Psoas muscle (tissue), 8 donors: Measurements from ENCODE around the gene SEC11A. TPM values are rescaled to one million over a fixed set of nuclear protein-coding genes. Genes with fewer than 3 reads are reported as not detected.
A peak's percentile ranks its signal among the peaks of the same experiment; 100 is the strongest.

Experiments
- ATAC-seq, 4 donors: fragments of 200-7000 bp; cut with Tn5 transposase; one replicate each; pipeline ENCODE4 v1.9.1; 2020; ENCODE audit warnings: moderate library complexity in 3 of 4, mild to moderate bottlenecking in 2 of 4
- DNase-seq, 2 donors: peaks; one replicate each; pipeline ENCODE4 v3.0.0-alpha.2; 2020
- H3K27ac ChIP-seq: fragments of 200-600 bp; one replicate; pipeline ENCODE4 v1.8.0; 2022
- H3K27me3 ChIP-seq, 3 donors: fragments of 200-600 bp in 1 of 3; one replicate each; pipeline versions ENCODE4 v1.6.1 to v1.8.0; 2013 to 2022; ENCODE audit warnings: low read length in 2 of 3, mild to moderate bottlenecking in 2 of 3, moderate library complexity in 1 of 3; ENCODE audit not compliant: insufficient read depth in 3 of 3
- H3K36me3 ChIP-seq, 2 donors: fragments of 200-600 bp in 1 of 2; one replicate each; pipeline versions ENCODE4 v1.6.1 to v1.8.0; 2013 to 2022; ENCODE audit warnings: low read depth in 1 of 2, mild to moderate bottlenecking in 1 of 2, moderate library complexity in 1 of 2; ENCODE audit not compliant: insufficient read depth in 1 of 2
- H3K4me1 ChIP-seq: fragments of 200-600 bp; one replicate; pipeline ENCODE4 v1.8.0; 2022
- H3K4me3 ChIP-seq: fragments of 200-600 bp; one replicate; pipeline ENCODE4 v1.8.0; 2022; ENCODE audit warnings: mild to moderate bottlenecking
- H3K9me3 ChIP-seq: fragments of 200-600 bp; one replicate; pipeline ENCODE4 v1.8.0; 2022
- WGBS, 3 donors: extraction: QIAGEN DNeasy Blood & Tissue Kit; methylation state at CpG; one replicate each; pipeline versions ENCODE4 v1.1.6 to v1.1.7; 2013; 5-methylcytosine and 5-hydroxymethylcytosine counted together
- intact Hi-C, 2 donors: fragments of 100-400 bp; cut with DNase I; formaldehyde crosslinking; loops; one replicate each; pipeline versions ENCODE4 v1.11.0 to v1.14.2; 2022
- polyA plus RNA-seq, 3 donors: library from polyadenylated mRNA; stranded (reverse); fragments of 200-250 nt; gene quantifications; one replicate each; pipeline ENCODE4 v1.2.3, GENCODE V29; 2013
- total RNA-seq, 4 donors: library from RNA; stranded (reverse); fragmentation: NEBNext Ultra II Directional in 2 of 4; extraction: Animal tissue kit (Norgen Biotek cat#: 25700) in 2 of 4; gene quantifications; one replicate each; pipeline versions ENCODE4 v1.2.1 to v1.2.4, GENCODE V29; 2021 to 2023
- TF ChIP-seq, protein P1 (sequence below): fragments of 200-600 bp; IDR thresholded peaks from one replicate; pipeline ENCODE4 v1.8.0; 2022; ENCODE audit warnings: antibody characterized with exemption
- donor health status: healthy with polysubstance abuse.
- donor health status: DM: no; HTN: no; CAD: no; lungs with moderate emphysema.
- donor health status: Bipolar disorder and iron deficiency.
- donor health status: healthy.
- donor health status: DM: yes; HTN: yes; CAD: no.
- donor health status: DM: no; HTN: no; CAD: no.
- donor health status: DM: no; HTN: no; CAD: no.
- donor health status: DM: yes; HTN: yes; CAD: no.

Gene SEC11A
- total and polyA plus RNA-seq, 7 donors = 80.7 to 237 (median 106) TPM

DNA sequence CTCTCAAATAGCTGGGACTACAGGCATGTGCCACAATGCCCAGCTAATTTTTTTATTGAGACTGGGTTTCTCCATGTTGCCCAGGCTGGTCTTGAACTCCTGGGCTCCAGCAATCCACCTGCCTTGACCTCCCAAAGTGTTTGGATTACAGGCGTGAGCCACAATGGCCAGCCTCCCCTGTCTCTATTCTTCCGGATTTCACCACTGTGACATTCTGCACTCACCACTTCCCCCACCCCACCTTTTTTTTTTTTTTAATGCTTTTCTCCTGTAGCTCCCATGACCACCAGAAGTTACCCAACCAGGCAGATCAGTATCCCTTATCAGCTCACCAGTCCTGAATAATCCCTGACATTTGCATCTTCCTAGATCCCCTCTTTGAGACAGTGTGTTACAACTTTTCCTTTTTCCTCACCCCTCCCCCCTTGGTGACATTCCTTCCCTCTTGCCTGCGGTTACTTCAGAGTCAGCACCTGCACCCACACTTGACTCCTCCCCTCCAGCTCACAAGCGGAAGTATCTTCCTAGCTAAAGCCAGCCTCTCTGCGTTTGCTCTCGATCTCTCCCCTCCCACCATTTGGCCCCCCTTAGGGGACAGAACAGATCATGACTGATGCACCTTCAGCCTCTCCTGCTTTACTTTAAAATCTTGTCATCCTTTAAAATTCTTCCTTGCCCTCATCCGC, 19.0 kb upstream of the SEC11A start:
- Histone ChIP-seq H3K4me1 (no peaks in the 10 kb centered on the region), H3K4me3 (no peak overlapping the region), H3K9me3 (no peaks in the 10 kb centered on the region), H3K27me3 (no peaks in the 10 kb centered on the region), H3K36me3 (peaks cover 0 to 6% of the 10 kb centered on the region in 2 donors), H3K27ac (no peak overlapping the region)
- intact Hi-C loops = no loop called here
- peak in 2 of 4 donors; percentile 30 to 35 for ATAC-seq
- 71 to 75% (median 75%) methylated on average over 7 of the region's 7 CpGs for WGBS, 3 donors
- no peak for DNase-seq
- TF ChIP-seq, protein P1, sequence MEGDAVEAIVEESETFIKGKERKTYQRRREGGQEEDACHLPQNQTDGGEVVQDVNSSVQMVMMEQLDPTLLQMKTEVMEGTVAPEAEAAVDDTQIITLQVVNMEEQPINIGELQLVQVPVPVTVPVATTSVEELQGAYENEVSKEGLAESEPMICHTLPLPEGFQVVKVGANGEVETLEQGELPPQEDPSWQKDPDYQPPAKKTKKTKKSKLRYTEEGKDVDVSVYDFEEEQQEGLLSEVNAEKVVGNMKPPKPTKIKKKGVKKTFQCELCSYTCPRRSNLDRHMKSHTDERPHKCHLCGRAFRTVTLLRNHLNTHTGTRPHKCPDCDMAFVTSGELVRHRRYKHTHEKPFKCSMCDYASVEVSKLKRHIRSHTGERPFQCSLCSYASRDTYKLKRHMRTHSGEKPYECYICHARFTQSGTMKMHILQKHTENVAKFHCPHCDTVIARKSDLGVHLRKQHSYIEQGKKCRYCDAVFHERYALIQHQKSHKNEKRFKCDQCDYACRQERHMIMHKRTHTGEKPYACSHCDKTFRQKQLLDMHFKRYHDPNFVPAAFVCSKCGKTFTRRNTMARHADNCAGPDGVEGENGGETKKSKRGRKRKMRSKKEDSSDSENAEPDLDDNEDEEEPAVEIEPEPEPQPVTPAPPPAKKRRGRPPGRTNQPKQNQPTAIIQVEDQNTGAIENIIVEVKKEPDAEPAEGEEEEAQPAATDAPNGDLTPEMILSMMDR = no peak

DNA sequence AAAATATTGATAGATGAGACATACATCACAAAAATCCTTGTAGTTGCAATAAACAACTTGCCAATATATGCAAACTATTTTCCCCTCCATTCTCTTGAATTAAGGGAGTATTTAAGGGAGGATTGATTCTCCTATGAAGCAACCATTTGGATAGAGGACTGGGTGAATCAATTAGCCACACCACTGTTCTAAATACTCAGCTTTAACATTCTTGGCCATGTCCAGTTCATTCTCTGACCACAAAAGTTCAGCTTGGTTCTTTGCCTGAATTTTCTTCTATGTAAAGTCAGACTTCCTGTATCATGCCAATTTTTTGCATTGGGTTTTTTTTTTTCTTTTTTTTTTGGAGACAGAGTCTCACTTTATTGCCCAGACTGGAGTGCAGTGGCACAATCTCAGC, 15.8 kb upstream of the SEC11A start:
- intact Hi-C loops = no loop called here
- no peaks in the 10 kb centered on the region for H3K9me3 ChIP-seq
- H3K27me3 ChIP-seq = no peaks in the 10 kb centered on the region
- H3K4me3 ChIP-seq = no peak overlapping the region
- ATAC-seq = no peak
- H3K27ac ChIP-seq = no peak overlapping the region
- peaks cover 0 to 6% of the 10 kb centered on the region in 2 donors for H3K36me3 ChIP-seq
- TF ChIP-seq, protein P1 = no peak
- H3K4me1 ChIP-seq = no peaks in the 10 kb centered on the region
- no peak for DNase-seq

DNA sequence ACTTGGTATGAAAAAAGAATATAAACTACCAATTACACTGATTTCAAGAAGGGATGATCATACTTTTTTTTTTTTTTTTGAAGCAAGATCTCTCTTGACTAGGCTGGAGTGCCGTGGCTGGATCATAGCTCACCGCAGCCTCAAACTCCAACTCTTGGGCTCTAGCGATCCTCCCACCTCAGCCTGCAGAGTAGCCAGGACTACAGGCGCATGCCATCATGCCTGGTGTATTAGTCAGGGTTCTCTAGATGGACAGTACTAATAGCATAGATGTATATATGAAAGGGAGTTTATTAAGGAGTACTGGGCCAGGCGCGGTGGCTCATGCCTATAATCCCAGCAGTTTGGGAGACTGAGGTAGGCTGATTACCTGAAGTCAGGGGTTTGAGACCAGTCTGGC, 11.5 kb upstream of the SEC11A start:
- 95 to 99% (median 97%) methylated on average over 6 of the region's 6 CpGs for WGBS, 3 donors
- Histone ChIP-seq H3K4me1 (no peaks in the 10 kb centered on the region), H3K4me3 (no peak overlapping the region), H3K27ac (no peak overlapping the region), H3K36me3 (no peaks in the 10 kb centered on the region), H3K27me3 (no peaks in the 10 kb centered on the region), H3K9me3 (no peaks in the 10 kb centered on the region)
- intact Hi-C loops = no loop called here
- ATAC-seq (no peak), DNase-seq (no peak)
- TF ChIP-seq, protein P1 = no peak

DNA sequence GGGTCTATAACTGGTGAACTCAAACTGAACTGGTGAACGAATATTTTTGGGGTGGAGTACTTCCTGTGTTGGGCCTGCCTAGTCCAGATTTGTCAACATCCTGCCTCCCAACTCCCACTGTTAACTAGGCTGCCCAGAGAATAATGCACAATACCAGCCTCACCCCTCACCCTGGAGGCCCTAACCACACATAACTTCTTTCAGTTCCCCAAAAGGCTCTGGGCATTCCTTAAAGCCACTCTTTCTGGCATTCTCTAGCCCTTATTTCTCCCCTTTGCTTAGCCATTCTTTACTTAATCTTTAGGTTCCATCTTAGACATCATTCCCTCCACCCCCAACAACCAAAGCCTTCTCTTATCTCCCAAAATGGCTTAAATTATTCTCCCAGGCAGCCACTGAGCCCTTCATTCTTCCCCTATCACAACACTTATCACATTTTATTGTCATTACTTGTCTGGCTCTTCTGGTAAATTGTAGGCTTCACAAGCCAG, 9.1 kb upstream of the SEC11A start:
- H3K27ac ChIP-seq = peak overlapping the region; percentile 8
- H3K27me3 ChIP-seq = no peaks in the 10 kb centered on the region
- intact Hi-C loops = no loop called here
- H3K9me3 ChIP-seq = no peaks in the 10 kb centered on the region
- H3K4me3 ChIP-seq = no peak overlapping the region
- no peaks in the 10 kb centered on the region for H3K4me1 ChIP-seq
- TF ChIP-seq, protein P1 = no peak
- DNase-seq (no peak), ATAC-seq (peak in 2 of 4 donors; percentile 48 to 60)
- no peaks in the 10 kb centered on the region for H3K36me3 ChIP-seq
- WGBS, 3 donors = 37 to 48% (median 42%) methylated on average over 1 of the region's 1 CpG

DNA sequence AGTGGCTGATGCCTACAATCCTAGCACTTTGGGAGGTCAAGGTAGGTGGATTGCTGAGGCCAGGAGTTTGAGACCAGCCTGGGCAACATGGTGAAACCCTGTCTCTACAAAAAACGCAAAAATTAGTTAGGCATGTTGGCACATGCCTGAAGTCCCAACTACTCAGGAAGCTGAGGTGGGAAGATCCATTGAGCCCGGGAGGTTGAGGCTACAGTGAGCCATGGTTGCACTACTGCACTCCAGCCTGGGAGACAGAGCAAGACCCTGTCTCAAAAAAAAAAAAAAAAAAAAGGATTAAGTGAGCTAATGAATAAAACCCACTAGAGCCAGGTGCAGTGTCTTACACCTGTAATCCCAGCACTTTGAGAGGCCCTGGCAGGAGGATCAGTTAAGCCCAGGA, 6.7 kb upstream of the SEC11A start:
- intact Hi-C loops = no loop called here
- Histone ChIP-seq H3K27me3 (no peaks in the 10 kb centered on the region), H3K9me3 (no peaks in the 10 kb centered on the region), H3K4me3 (no peak overlapping the region), H3K27ac (no peak overlapping the region), H3K36me3 (no peaks in the 10 kb centered on the region), H3K4me1 (no peaks in the 10 kb centered on the region)
- no peak for ATAC-seq
- TF ChIP-seq, protein P1 = no peak
- DNase-seq = no peak
- WGBS, 3 donors = 83 to 93% (median 85%) methylated on average over 2 of the region's 2 CpGs
